Activated naive CD4-positive, alpha-beta T cell treated with Interleukin-2 at 50 U/mL for 16 hours (primary cell): Measurements from ENCODE around the gene ZNF181.
"Not testable (repeated sequence)": the region's sequence is repeated elsewhere in the genome, so short reads cannot be mapped to it uniquely, and the experiment has no call there.

ENCODE experiments used
- DNase-seq: peaks from one replicate; pipeline ENCODE4 v3.0.0-alpha.2; 2020

ZNF181 gene

GRCh38 chr19:34733746-34734536 lies at the start of gene ZNF181:
Gene ZNF181, plus strand, starts transcription at chr19:34734243. Its CDS starts 795 bp downstream, at chr19:34735038.
- DNase-seq: peak; percentile 81

GRCh38 chr19:34685266-34685665 lies 48.8 kb upstream of the ZNF181 start:
- DNase-seq: not testable (repeated sequence)

- DNase-seq: no peak
These were observed 47.6 kb upstream of the ZNF181 start for GRCh38 chr19:34686455-34686854.

GRCh38 chr19:34687348-34687747 lies 46.7 kb upstream of the ZNF181 start:
- DNase-seq: no peak

- DNase-seq: no peak
These were observed 45.5 kb upstream of the ZNF181 start for GRCh38 chr19:34688592-34688991.

- no peak for DNase-seq
These were observed 43.7 kb upstream of the ZNF181 start for GRCh38 chr19:34690372-34690771.

- DNase-seq: no peak
These were observed 41.5 kb upstream of the ZNF181 start for GRCh38 chr19:34692549-34692948.

- no peak for DNase-seq
These were observed 26.4 kb upstream of the ZNF181 start for GRCh38 chr19:34707661-34708060.

- no peak for DNase-seq
These were observed 22.2 kb upstream of the ZNF181 start for GRCh38 chr19:34711890-34712289.

GRCh38 chr19:34712395-34713261 lies 21.4 kb upstream of the ZNF181 start:
- DNase-seq: peak; percentile 45

GRCh38 chr19:34713262-34713637 lies 20.8 kb upstream of the ZNF181 start:
- no peak for DNase-seq

GRCh38 chr19:34715357-34715756 lies 18.7 kb upstream of the ZNF181 start:
- no peak for DNase-seq

- no peak for DNase-seq
These were observed 11.7 kb upstream of the ZNF181 start for GRCh38 chr19:34722353-34722752.

- no peak for DNase-seq
These were observed 8.6 kb upstream of the ZNF181 start for GRCh38 chr19:34725400-34725799.

GRCh38 chr19:34731019-34731829 lies 2.8 kb upstream of the ZNF181 start:
- DNase-seq: no peak

GRCh38 chr19:34731964-34732363 lies 2.1 kb upstream of the ZNF181 start:
- no peak for DNase-seq

- no peak for DNase-seq
These were observed 1.3 kb upstream of the ZNF181 start for GRCh38 chr19:34732612-34733211.

GRCh38 chr19:34733266-34733745 lies 737 bp upstream of the ZNF181 start:
- DNase-seq: no peak

- DNase-seq: no peak
These were observed 577 bp downstream of the ZNF181 start for GRCh38 chr19:34734537-34735103.

- DNase-seq: no peak
These were observed 11.1 kb downstream of the ZNF181 start for GRCh38 chr19:34744896-34745690.

- no peak for DNase-seq
These were observed 23.4 kb downstream of the ZNF181 start for GRCh38 chr19:34757441-34757840.
